Panc1 (cell line): ENCODE measurements around the gene FOXM1. TPM values are rescaled to one million over a fixed set of nuclear protein-coding genes. Genes with fewer than 3 reads are reported as not detected.

ENCODE experiments used
- ATAC-seq: fragments of 200-7000 bp; cut with Tn5 transposase; 2 replicates; pipeline ENCODE4 v1.9.1; 2020; ENCODE audit warnings: mild to moderate bottlenecking, moderate library complexity
- BruUV-seq: library from RNA; stranded (reverse); fragments of 400-500 nt; replicated peaks from 2 replicates; lab custom pipeline; 2021; lab: Mats Ljungman, UMichigan
- CTCF ChIA-PET: fragments of 300-600 bp; sonication (Branson Sonifier 250); formaldehyde crosslinking; loops from one replicate; lab custom pipeline; 2022; ENCODE audit warnings: antibody characterized with exemption; lab: Charles Lee
- POLR2A ChIA-PET: fragments of 300-600 bp; sonication (Branson Sonifier 250); formaldehyde crosslinking; loops from one replicate; lab custom pipeline; 2022; ENCODE audit warnings: antibody characterized with exemption; lab: Charles Lee
- DNase-seq: peaks from one replicate; pipeline ENCODE4 v3.0.0-alpha.2; 2010; ENCODE audit warnings: low read depth, low spot score
- H3K27ac ChIP-seq: 2 replicates; pipeline ENCODE4 v1.5.1; 2011; ENCODE audit warnings: mild to moderate bottlenecking, low read length, inconsistent platforms
- H3K27me3 ChIP-seq: fragments of 200-500 bp; sonication (Bioruptor generic); 2 replicates; pipeline ENCODE4 v1.6.0; 2014; ENCODE audit warnings: low read length, inconsistent platforms; ENCODE audit not compliant: control insufficient read depth, insufficient read depth
- H3K36me3 ChIP-seq: fragments of 200-500 bp; sonication (Bioruptor generic); 2 replicates; pipeline ENCODE4 v1.5.1; 2014; ENCODE audit warnings: inconsistent platforms, mild to moderate bottlenecking, low read length, moderate library complexity; ENCODE audit not compliant: control insufficient read depth, insufficient read depth
- H3K4me1 ChIP-seq: 2 replicates; pipeline ENCODE4 v1.5.1; 2011; ENCODE audit warnings: inconsistent platforms, mild to moderate bottlenecking, low read length, moderate library complexity; ENCODE audit not compliant: control insufficient read depth, insufficient read depth
- H3K4me3 ChIP-seq, 2 experiments: 2 replicates each; pipeline ENCODE4 v1.5.1; 2011 to 2012; ENCODE audit warnings: low read depth in 2 of 2, low read length in 2 of 2, mild to moderate bottlenecking in 2 of 2, inconsistent platforms in 1 of 2, moderate library complexity in 1 of 2
- H3K9me3 ChIP-seq: fragments of 200-500 bp; sonication (Bioruptor generic); 2 replicates; pipeline ENCODE4 v1.5.1; 2014; ENCODE audit warnings: low read depth, mild to moderate bottlenecking, inconsistent platforms, low read length, moderate library complexity; ENCODE audit not compliant: control insufficient read depth, insufficient read depth
- POLR2AphosphoS5 ChIP-seq: IDR thresholded peaks from 2 replicates; pipeline ENCODE4 v1.6.1; 2012; ENCODE audit warnings: mild to moderate bottlenecking, low read depth, low read length, moderate library complexity
- SIN3A ChIP-seq: IDR thresholded peaks from 2 replicates; pipeline ENCODE4 v1.6.1; 2012; ENCODE audit warnings: low read depth, mild to moderate bottlenecking, low read length, moderate library complexity, borderline replicate concordance; ENCODE audit not compliant: insufficient read depth
- TCF7L2 ChIP-seq: IDR thresholded peaks from 2 replicates; pipeline ENCODE4 v1.6.1; 2011; ENCODE audit warnings: mild to moderate bottlenecking, low read depth, low read length, inconsistent platforms
- in situ Hi-C: cut with HindIII; loops from 2 replicates; pipeline ENCODE4 v1.10.0; 2016; ENCODE audit warnings: low sequenced_read_pairs, low pct_unique_long_range_greater_than_20kb
- intact Hi-C: fragments of 100-400 bp; cut with micrococcal nuclease; formaldehyde crosslinking; loops from one replicate; pipeline ENCODE4 v1.10.0; 2022; ENCODE audit not compliant: unreplicated experiment
- total RNA-seq: library from RNA; stranded (reverse); gene quantifications from one replicate; pipeline ENCODE4 v1.2.1, GENCODE V29; 2021; ENCODE audit not compliant: unreplicated experiment
- TF ChIP-seq, protein P1 (sequence below): fragments of 450-650 bp; IDR thresholded peaks from 2 replicates; pipeline ENCODE4 v1.5.1; 2017; ENCODE audit warnings: mild to moderate bottlenecking
- TF ChIP-seq, protein P2 (sequence below), 2 experiments: IDR thresholded peaks; 2 replicates each; pipeline ENCODE4 v1.6.1; 2011 to 2012; ENCODE audit warnings: low read depth in 2 of 2, control low read depth in 1 of 2, low read length in 1 of 2, mild to moderate bottlenecking in 1 of 2, moderate library complexity in 1 of 2; ENCODE audit not compliant: insufficient read depth in 1 of 2

The FOXM1 gene
- total RNA-seq, 1 experiment from 2014 or later, result 71.2 TPM

DNA sequence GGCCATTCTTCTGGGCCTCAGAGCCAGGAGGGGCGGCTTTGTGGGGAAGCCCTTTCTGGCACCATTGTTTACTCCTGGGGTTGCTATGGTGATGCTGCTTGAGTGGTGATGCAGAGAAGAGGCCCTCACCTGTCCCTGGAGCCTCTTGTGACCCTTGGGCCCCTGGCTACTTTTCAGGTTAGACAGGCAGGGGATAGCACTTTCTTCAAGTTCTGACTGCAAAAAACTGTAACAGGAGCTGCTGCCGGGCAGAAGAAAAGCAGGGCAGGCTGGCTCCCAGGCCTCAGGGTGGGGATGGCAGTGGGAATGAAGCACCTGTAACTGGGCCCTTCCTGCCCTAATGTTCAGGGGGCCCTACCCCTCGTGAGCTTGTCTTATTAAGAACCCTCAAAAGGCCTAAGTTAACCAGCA, 19.9 kb downstream of the FOXM1 start, which contains the start of gene TEX52:
TSS of gene TEX52 (minus strand) at position 19 of the 411 bp plus-strand sequence. CDS start at position 6, 13 bp downstream.
- ChIA-PET POLR2A (no interaction called here), CTCF (interaction anchor here (0.5 to 0.6 kb wide), 2 partner anchors 17 to 29 kb away, joined by 5 to 14 read pairs; no protein-coding TSS in a partner anchor)
- peak; percentile 36 for ATAC-seq
- no TSS peak for BruUV-seq
- H3K4me1 ChIP-seq, result no peaks in the 10 kb centered on the region
- no peak within 1 kb of the TSS for H3K4me3 ChIP-seq
- no peaks in the 10 kb centered on the region for H3K27me3 ChIP-seq
- no peak within 1 kb of the TSS for H3K27ac ChIP-seq
- intact Hi-C loops (no loop called here), in situ Hi-C loops (no loop called here)
- H3K9me3 ChIP-seq, result no peaks in the 10 kb centered on the region
- DNase-seq, result no peak
- TF ChIP-seq TCF7L2 (no peak), POLR2AphosphoS5 (0 out of 2 replicates have a peak, but pooled peaks have one; percentile 21)
- H3K36me3 ChIP-seq, result no peaks in the 10 kb centered on the region; the same call in none of the 2 replicates

DNA sequence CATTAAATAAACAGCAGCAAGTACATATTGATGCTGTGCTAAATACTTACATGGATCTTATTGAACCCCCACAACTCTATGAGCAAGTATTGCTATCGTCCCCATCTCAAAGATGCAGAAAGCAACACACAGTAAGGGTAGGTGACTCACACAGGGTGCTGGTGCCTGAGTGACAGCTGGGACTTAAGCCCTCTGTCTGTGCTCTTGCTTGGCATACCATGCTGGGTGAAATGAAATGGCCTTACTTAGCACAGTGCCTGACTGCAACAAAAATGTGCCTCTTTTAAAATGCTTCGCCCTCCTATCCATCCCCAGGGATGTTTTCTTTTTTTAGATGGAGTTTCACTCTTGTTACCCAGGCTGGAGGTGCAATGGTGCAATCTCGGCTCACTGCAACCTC, 20.9 kb downstream of the FOXM1 start:
- H3K4me3 ChIP-seq, result no peak overlapping the region
- intact Hi-C loops (no loop called here), in situ Hi-C loops (no loop called here)
- H3K36me3 ChIP-seq, result no peaks in the 10 kb centered on the region; the same call in 1 of the 2 replicates
- no TSS peak for BruUV-seq
- DNase-seq, result no peak
- no peaks in the 10 kb centered on the region for H3K27me3 ChIP-seq
- H3K9me3 ChIP-seq, result no peaks in the 10 kb centered on the region
- POLR2A ChIA-PET, result no interaction called here
- CTCF ChIA-PET, result no interaction called here
- no peak for TF ChIP-seq TCF7L2
- TF ChIP-seq, protein P1, sequence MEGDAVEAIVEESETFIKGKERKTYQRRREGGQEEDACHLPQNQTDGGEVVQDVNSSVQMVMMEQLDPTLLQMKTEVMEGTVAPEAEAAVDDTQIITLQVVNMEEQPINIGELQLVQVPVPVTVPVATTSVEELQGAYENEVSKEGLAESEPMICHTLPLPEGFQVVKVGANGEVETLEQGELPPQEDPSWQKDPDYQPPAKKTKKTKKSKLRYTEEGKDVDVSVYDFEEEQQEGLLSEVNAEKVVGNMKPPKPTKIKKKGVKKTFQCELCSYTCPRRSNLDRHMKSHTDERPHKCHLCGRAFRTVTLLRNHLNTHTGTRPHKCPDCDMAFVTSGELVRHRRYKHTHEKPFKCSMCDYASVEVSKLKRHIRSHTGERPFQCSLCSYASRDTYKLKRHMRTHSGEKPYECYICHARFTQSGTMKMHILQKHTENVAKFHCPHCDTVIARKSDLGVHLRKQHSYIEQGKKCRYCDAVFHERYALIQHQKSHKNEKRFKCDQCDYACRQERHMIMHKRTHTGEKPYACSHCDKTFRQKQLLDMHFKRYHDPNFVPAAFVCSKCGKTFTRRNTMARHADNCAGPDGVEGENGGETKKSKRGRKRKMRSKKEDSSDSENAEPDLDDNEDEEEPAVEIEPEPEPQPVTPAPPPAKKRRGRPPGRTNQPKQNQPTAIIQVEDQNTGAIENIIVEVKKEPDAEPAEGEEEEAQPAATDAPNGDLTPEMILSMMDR, result no peak
- no peak for TF ChIP-seq POLR2AphosphoS5
- TF ChIP-seq, protein P2, sequence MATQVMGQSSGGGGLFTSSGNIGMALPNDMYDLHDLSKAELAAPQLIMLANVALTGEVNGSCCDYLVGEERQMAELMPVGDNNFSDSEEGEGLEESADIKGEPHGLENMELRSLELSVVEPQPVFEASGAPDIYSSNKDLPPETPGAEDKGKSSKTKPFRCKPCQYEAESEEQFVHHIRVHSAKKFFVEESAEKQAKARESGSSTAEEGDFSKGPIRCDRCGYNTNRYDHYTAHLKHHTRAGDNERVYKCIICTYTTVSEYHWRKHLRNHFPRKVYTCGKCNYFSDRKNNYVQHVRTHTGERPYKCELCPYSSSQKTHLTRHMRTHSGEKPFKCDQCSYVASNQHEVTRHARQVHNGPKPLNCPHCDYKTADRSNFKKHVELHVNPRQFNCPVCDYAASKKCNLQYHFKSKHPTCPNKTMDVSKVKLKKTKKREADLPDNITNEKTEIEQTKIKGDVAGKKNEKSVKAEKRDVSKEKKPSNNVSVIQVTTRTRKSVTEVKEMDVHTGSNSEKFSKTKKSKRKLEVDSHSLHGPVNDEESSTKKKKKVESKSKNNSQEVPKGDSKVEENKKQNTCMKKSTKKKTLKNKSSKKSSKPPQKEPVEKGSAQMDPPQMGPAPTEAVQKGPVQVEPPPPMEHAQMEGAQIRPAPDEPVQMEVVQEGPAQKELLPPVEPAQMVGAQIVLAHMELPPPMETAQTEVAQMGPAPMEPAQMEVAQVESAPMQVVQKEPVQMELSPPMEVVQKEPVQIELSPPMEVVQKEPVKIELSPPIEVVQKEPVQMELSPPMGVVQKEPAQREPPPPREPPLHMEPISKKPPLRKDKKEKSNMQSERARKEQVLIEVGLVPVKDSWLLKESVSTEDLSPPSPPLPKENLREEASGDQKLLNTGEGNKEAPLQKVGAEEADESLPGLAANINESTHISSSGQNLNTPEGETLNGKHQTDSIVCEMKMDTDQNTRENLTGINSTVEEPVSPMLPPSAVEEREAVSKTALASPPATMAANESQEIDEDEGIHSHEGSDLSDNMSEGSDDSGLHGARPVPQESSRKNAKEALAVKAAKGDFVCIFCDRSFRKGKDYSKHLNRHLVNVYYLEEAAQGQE (IDR thresholded peaks at IDR 0.05; ENCODE audit: insufficient read depth in 1 of 2, low read depth in 2 of 2, low read length in 1 of 2), result no peak
- no peak for TF ChIP-seq SIN3A
- H3K4me1 ChIP-seq, result no peaks in the 10 kb centered on the region
- no peak overlapping the region for H3K27ac ChIP-seq
- peak; percentile 54 for ATAC-seq

DNA sequence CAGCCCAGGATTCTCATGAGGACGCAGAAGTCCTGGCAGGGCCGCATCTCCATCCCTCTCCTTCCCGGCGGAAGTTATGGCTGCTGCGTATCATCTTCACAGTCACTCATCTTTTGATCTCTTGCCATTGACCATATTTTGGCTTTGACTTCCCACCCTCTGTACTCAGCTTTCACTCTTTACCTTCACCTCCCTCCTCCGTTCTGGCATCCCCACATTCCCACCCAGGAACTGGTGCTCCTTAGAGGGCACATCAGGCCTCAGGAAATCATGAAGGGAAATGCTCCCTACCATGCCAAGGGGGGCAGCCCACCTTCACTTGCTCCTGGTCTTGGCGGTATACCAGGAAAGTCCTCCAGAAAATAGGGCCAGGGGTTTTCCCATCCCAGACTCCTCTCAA, 21.4 kb downstream of the FOXM1 start:
- no peaks in the 10 kb centered on the region; the same call in 1 of the 2 replicates for H3K36me3 ChIP-seq
- ATAC-seq (no peak), DNase-seq (no peak)
- no peaks in the 10 kb centered on the region for H3K4me1 ChIP-seq
- no peak overlapping the region for H3K27ac ChIP-seq
- in situ Hi-C loops (no loop called here), intact Hi-C loops (no loop called here)
- ChIA-PET CTCF (no interaction called here), POLR2A (no interaction called here)
- no peaks in the 10 kb centered on the region for H3K9me3 ChIP-seq
- no TSS peak for BruUV-seq
- no peak for TF ChIP-seq POLR2AphosphoS5
- H3K4me3 ChIP-seq, result no peak overlapping the region
- H3K27me3 ChIP-seq, result no peaks in the 10 kb centered on the region
